H1 (cell line): ENCODE data around the gene DMC1. TPM values are rescaled to one million over a fixed set of nuclear protein-coding genes. Genes with fewer than 3 reads are reported as not detected.

Experiments
- EP300 ChIP-seq, 2 experiments: IDR thresholded peaks; 1 replicate in 1 of 2; 2 replicates in 1 of 2; pipeline ENCODE4 v1.6.1; 2011 to 2012; ENCODE audit warnings: low read depth in 2 of 2, low read length in 2 of 2, mild to moderate bottlenecking in 2 of 2, borderline replicate concordance in 1 of 2, inconsistent platforms in 1 of 2, moderate library complexity in 1 of 2
- MAFK ChIP-seq: IDR thresholded peaks from 2 replicates; pipeline ENCODE4 v1.6.1; 2012; ENCODE audit warnings: low read depth, mild to moderate bottlenecking, improper control_type of control experiment, low read length
- RBBP5 ChIP-seq: IDR thresholded peaks from 2 replicates; pipeline ENCODE4 v1.7.1; 2012; ENCODE audit warnings: low read depth, mild to moderate bottlenecking, inconsistent platforms, low read length, moderate library complexity, borderline replicate concordance
- polyA plus RNA-seq, 7 experiments: library from polyadenylated mRNA; depleted of rRNA in 3 of 7; stranded (reverse) in 5 of 7; unstranded in 2 of 7; fragments of >200 nt in 5 of 7; fragments of 200-250 nt in 2 of 7; gene quantifications; 1 replicate in 5 of 7; 2 replicates in 1 of 7; 4 replicates in 1 of 7; pipeline versions ENCODE4 v1.2.1 to v1.2.3, GENCODE V29; 2011 to 2013; ENCODE audit warnings: missing spikeins in 2 of 7, mixed read lengths in 2 of 7
- total RNA-seq: library from RNA; stranded (reverse); fragmentation: NEBNext Ultra II Directional; extraction: Animal tissue kit (Norgen Biotek cat#: 25700); gene quantifications from 2 replicates; pipeline ENCODE4 v1.2.1, GENCODE V29; 2021

DMC1 gene
- total and polyA plus RNA-seq, 2 of the 8 experiments (the other 6 are each of a cell fraction or from before 2014, with no cell fraction given): 3.8 to 7.2 TPM

DNA sequence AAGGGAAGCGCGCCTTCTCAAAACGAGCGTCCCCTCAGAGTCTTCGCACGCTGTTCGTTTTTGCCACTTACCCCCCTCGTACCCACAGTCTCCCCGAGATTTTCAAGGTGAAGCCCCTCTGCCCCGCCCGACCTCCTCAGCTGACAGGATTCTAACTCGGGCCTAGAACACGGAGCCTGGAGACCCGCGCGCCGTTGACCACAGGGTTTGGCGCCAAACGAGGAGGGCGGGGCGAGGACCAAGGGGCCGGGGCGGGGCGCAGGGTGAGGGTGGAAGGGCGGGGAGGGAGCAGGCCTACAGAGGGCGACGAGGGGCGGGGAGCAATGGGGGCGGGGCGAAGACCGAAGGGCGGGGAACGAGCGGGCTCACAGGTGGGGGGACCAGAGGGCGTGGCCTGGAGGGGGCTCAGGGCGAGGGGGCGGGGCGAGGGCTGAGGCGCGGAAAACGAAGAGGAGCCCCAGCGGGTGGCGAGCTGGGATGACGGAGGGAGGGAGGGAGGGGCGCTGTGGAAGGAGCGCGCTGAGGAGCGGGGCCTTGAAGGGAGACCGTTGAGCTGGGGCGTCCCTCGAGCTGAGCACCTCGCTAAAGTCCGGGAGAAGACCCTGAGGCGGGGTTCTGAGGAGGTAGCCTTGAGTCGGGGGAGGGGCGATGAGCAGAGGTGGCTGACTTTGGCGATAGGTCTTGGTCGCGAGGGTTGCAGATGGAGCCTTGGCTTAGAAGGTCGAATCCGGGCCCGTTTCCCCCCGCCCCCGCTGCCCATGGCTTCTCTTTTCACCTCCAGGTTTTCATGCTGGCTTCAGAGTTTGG, at the start of gene DMC1 (continued):
- TF ChIP-seq EP300 (IDR thresholded peaks at IDR 0.05; ENCODE audit: borderline replicate concordance in 1 of 2, low read depth in 2 of 2, low read length in 2 of 2) (no peak), MAFK (no peak), RBBP5 (no peak; the same call in 1 of the 2 replicates)
- TF ChIP-seq, all 59 proteins: peak for 14
